ENCODE measurements around the gene DMAP1. TPM values are rescaled to one million over a fixed set of nuclear protein-coding genes. Genes with fewer than 3 reads are reported as not detected.

DMAP1 gene
- total RNA-seq, 1 donor from 2014 or later: 52.4 TPM

GRCh38 chr1:44227211-44227610, 13.9 kb downstream of the DMAP1 start:
- intact Hi-C loops (cut with micrococcal nuclease): no loop called here

GRCh38 chr1:44228218-44228617, 14.9 kb downstream of the DMAP1 start:
- intact Hi-C loops (cut with micrococcal nuclease): no loop called here

- intact Hi-C loops (cut with micrococcal nuclease): no loop called here
These were observed 16.3 kb downstream of the DMAP1 start for GRCh38 chr1:44229435-44230167.

GRCh38 chr1:44230796-44231195, 17.5 kb downstream of the DMAP1 start:
- intact Hi-C loops (cut with micrococcal nuclease): no loop called here

- intact Hi-C loops (cut with micrococcal nuclease): no loop called here
These were observed 20.3 kb downstream of the DMAP1 start for GRCh38 chr1:44233593-44233992.

- intact Hi-C loops (cut with micrococcal nuclease): no loop called here
These were observed 22.5 kb downstream of the DMAP1 start for GRCh38 chr1:44235808-44236207.

- intact Hi-C loops (cut with micrococcal nuclease): no loop called here
These were observed 23.4 kb downstream of the DMAP1 start for GRCh38 chr1:44236490-44237272.

- intact Hi-C loops (cut with micrococcal nuclease): loop anchor here (1.0 kb wide), 1 partner anchor 21 kb away; no protein-coding TSS in a partner anchor
These were observed 24.6 kb downstream of the DMAP1 start for GRCh38 chr1:44237721-44238457.

- intact Hi-C loops (cut with micrococcal nuclease): loop anchor here (1.0 kb wide), 1 partner anchor 21 kb away; no protein-coding TSS in a partner anchor
These were observed 25.4 kb downstream of the DMAP1 start for GRCh38 chr1:44238660-44239059.

GRCh38 chr1:44239331-44239960, 26.2 kb downstream of the DMAP1 start:
- intact Hi-C loops (cut with micrococcal nuclease): no loop called here

- intact Hi-C loops (cut with micrococcal nuclease): no loop called here
These were observed 26.7 kb downstream of the DMAP1 start for GRCh38 chr1:44239961-44240371.

GRCh38 chr1:44240802-44241671, 27.8 kb downstream of the DMAP1 start:
- intact Hi-C loops (cut with micrococcal nuclease): no loop called here

GRCh38 chr1:44242746-44243145, 29.5 kb downstream of the DMAP1 start:
- intact Hi-C loops (cut with micrococcal nuclease): no loop called here

- intact Hi-C loops (cut with micrococcal nuclease): no loop called here
These were observed 30.7 kb downstream of the DMAP1 start for GRCh38 chr1:44243782-44244495.

- intact Hi-C loops (cut with micrococcal nuclease): no loop called here
These were observed 31.7 kb downstream of the DMAP1 start for GRCh38 chr1:44244986-44245385.

GRCh38 chr1:44246806-44247205, 33.5 kb downstream of the DMAP1 start:
- intact Hi-C loops (cut with micrococcal nuclease): no loop called here

- intact Hi-C loops (cut with micrococcal nuclease): no loop called here
These were observed 36.3 kb downstream of the DMAP1 start for GRCh38 chr1:44249543-44249942.

GRCh38 chr1:44250068-44250781, 37.0 kb downstream of the DMAP1 start:
- intact Hi-C loops (cut with micrococcal nuclease): loop anchor here (5.0 kb wide), 1 partner anchor 67 kb away; no protein-coding TSS in a partner anchor

- intact Hi-C loops (cut with micrococcal nuclease): loop anchor here (5.0 kb wide), 1 partner anchor 66 kb away; no protein-coding TSS in a partner anchor
These were observed 38.2 kb downstream of the DMAP1 start for GRCh38 chr1:44251486-44251885.

Data from T-helper 1 cell treated with Interleukin-12 subunit alpha and Interleukin-12 subunit beta and Interleukin-4 antibody, amounts not matched to agents 30 ng/mL and 1 ng/mL, for 36 hours (primary cell).